Rectal smooth muscle tissue (tissue), 1 donor: Measurements from ENCODE around the gene COX8C.

Experiments used
- H3K27ac ChIP-seq: one replicate; pipeline ENCODE4 v1.7.0; 2013; ENCODE audit warnings: low read depth, low read length, inconsistent platforms
- H3K27me3 ChIP-seq: one replicate; pipeline ENCODE4 v1.7.0; 2013; ENCODE audit warnings: low read length; ENCODE audit not compliant: control insufficient read depth, insufficient read depth
- H3K36me3 ChIP-seq: one replicate; pipeline ENCODE4 v1.7.0; 2013; ENCODE audit warnings: low read length; ENCODE audit not compliant: control insufficient read depth, insufficient read depth
- H3K4me1 ChIP-seq: one replicate; pipeline ENCODE4 v1.7.0; 2013; ENCODE audit warnings: low read length; ENCODE audit not compliant: control insufficient read depth, insufficient read depth
- H3K4me3 ChIP-seq: one replicate; pipeline ENCODE4 v1.7.0; 2013; ENCODE audit warnings: low read length
- H3K9ac ChIP-seq: one replicate; pipeline ENCODE4 v1.7.0; 2013; ENCODE audit warnings: low read length

The COX8C gene, protein sequence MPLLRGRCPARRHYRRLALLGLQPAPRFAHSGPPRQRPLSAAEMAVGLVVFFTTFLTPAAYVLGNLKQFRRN

GRCh38 chr14:93346926-93347721, at the start of gene COX8C:
Gene COX8C (plus strand): TSS chr14:93347182. CDS start chr14:93347269, 87 bp downstream.
- Histone ChIP-seq H3K27ac (no peak within 1 kb of the TSS), H3K9ac (no peak within 1 kb of the TSS), H3K4me3 (no peak within 1 kb of the TSS), H3K27me3 (no peaks in the 10 kb centered on the region), H3K36me3 (no peaks in the 10 kb centered on the region), H3K4me1 (no peaks in the 10 kb centered on the region)

GRCh38 chr14:93299416-93299815, 47.6 kb upstream of the COX8C start:
- H3K4me1 ChIP-seq: no peaks in the 10 kb centered on the region
- no peak overlapping the region for H3K4me3 ChIP-seq
- H3K27ac ChIP-seq: no peak overlapping the region
- no peak overlapping the region for H3K9ac ChIP-seq
- peaks cover 3% of the 10 kb centered on the region for H3K36me3 ChIP-seq
- no peaks in the 10 kb centered on the region for H3K27me3 ChIP-seq

- H3K4me1 ChIP-seq: no peaks in the 10 kb centered on the region
- H3K9ac ChIP-seq: no peak overlapping the region
- H3K27me3 ChIP-seq: no peaks in the 10 kb centered on the region
- no peak overlapping the region for H3K4me3 ChIP-seq
- H3K27ac ChIP-seq: no peak overlapping the region
- H3K36me3 ChIP-seq: no peaks in the 10 kb centered on the region
Measured at GRCh38 chr14:93299866-93300265, 47.1 kb upstream of the COX8C start.

GRCh38 chr14:93301821-93302447, 45.0 kb upstream of the COX8C start:
- no peaks in the 10 kb centered on the region for H3K36me3 ChIP-seq
- no peaks in the 10 kb centered on the region for H3K4me1 ChIP-seq
- no peak overlapping the region for H3K9ac ChIP-seq
- no peak overlapping the region for H3K27ac ChIP-seq
- H3K27me3 ChIP-seq: no peaks in the 10 kb centered on the region
- H3K4me3 ChIP-seq: no peak overlapping the region

- no peak overlapping the region for H3K4me3 ChIP-seq
- no peak overlapping the region for H3K27ac ChIP-seq
- no peaks in the 10 kb centered on the region for H3K27me3 ChIP-seq
- no peaks in the 10 kb centered on the region for H3K4me1 ChIP-seq
- no peaks in the 10 kb centered on the region for H3K36me3 ChIP-seq
- H3K9ac ChIP-seq: no peak overlapping the region
Measured at GRCh38 chr14:93302688-93303581, 44.0 kb upstream of the COX8C start.

GRCh38 chr14:93303659-93304058, 43.3 kb upstream of the COX8C start:
- no peaks in the 10 kb centered on the region for H3K27me3 ChIP-seq
- no peaks in the 10 kb centered on the region for H3K4me1 ChIP-seq
- no peaks in the 10 kb centered on the region for H3K36me3 ChIP-seq
- H3K9ac ChIP-seq: no peak overlapping the region
- no peak overlapping the region for H3K27ac ChIP-seq
- H3K4me3 ChIP-seq: no peak overlapping the region

DNA sequence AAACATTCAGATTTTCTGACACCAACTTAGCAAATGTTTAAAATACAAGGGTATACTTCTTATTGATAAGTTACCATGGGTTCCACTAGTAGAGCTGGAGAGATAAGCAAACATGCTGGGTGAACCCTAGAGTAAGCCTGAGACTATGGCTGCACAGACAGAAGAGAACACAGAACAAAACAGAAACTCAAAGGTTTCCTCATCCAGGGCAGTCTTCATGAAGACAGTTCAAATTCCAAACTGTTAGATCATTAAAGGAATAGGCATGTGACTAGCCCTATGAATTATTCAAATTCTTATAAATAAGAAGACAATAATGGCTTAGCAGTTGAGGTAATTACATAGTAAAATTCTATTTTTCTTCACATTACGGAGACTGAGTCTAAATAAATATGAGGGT, 42.2 kb upstream of the COX8C start:
- no peaks in the 10 kb centered on the region for H3K4me1 ChIP-seq
- H3K27ac ChIP-seq: no peak overlapping the region

GRCh38 chr14:93305725-93306418, 41.1 kb upstream of the COX8C start:
- Histone ChIP-seq H3K27ac (no peak overlapping the region), H3K27me3 (no peaks in the 10 kb centered on the region), H3K9ac (no peak overlapping the region), H3K4me3 (no peak overlapping the region), H3K4me1 (peaks cover 2% of the 10 kb centered on the region), H3K36me3 (no peaks in the 10 kb centered on the region)

More for the DNA sequence above, 42.2 kb upstream of the COX8C start:
- no peak overlapping the region for H3K4me3 ChIP-seq
- H3K36me3 ChIP-seq: no peaks in the 10 kb centered on the region
- H3K9ac ChIP-seq: no peak overlapping the region
- no peaks in the 10 kb centered on the region for H3K27me3 ChIP-seq

DNA sequence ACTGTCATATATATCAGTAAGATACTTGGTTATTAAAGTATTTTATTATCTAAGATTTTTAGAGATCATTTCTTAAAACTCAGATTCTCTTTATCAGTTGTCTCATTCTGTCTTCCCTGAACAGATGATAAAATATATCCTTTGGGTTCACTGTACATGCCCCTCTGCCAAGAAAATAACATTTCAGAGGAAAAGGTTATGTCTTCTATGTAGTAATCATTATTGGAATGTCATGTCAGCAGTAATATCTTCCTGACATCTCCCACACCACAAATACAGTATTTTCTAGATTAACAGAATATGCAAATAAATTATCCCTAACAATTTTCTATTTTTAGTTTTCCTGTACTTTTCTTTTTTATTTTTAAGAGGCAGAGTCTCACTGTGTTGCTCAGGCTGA, 40.2 kb upstream of the COX8C start:
- H3K4me1 ChIP-seq: peaks cover 2% of the 10 kb centered on the region
- no peaks in the 10 kb centered on the region for H3K27me3 ChIP-seq
- no peak overlapping the region for H3K9ac ChIP-seq
- H3K4me3 ChIP-seq: no peak overlapping the region
- no peak overlapping the region for H3K27ac ChIP-seq
- H3K36me3 ChIP-seq: no peaks in the 10 kb centered on the region

- H3K27ac ChIP-seq: no peak overlapping the region
- no peak overlapping the region for H3K9ac ChIP-seq
Measured at GRCh38 chr14:93308686-93309345, 38.2 kb upstream of the COX8C start.

GRCh38 chr14:93309427-93309966, 37.5 kb upstream of the COX8C start:
- Histone ChIP-seq H3K4me1 (peaks cover 2% of the 10 kb centered on the region), H3K27me3 (no peaks in the 10 kb centered on the region), H3K36me3 (no peaks in the 10 kb centered on the region), H3K27ac (no peak overlapping the region), H3K4me3 (no peak overlapping the region), H3K9ac (no peak overlapping the region)

More at GRCh38 chr14:93308686-93309345, 38.2 kb upstream of the COX8C start:
- no peaks in the 10 kb centered on the region for H3K27me3 ChIP-seq
- H3K4me1 ChIP-seq: peaks cover 2% of the 10 kb centered on the region
- no peak overlapping the region for H3K4me3 ChIP-seq
- H3K36me3 ChIP-seq: no peaks in the 10 kb centered on the region
